Measurements from ENCODE around the gene MORN3.

DNA sequence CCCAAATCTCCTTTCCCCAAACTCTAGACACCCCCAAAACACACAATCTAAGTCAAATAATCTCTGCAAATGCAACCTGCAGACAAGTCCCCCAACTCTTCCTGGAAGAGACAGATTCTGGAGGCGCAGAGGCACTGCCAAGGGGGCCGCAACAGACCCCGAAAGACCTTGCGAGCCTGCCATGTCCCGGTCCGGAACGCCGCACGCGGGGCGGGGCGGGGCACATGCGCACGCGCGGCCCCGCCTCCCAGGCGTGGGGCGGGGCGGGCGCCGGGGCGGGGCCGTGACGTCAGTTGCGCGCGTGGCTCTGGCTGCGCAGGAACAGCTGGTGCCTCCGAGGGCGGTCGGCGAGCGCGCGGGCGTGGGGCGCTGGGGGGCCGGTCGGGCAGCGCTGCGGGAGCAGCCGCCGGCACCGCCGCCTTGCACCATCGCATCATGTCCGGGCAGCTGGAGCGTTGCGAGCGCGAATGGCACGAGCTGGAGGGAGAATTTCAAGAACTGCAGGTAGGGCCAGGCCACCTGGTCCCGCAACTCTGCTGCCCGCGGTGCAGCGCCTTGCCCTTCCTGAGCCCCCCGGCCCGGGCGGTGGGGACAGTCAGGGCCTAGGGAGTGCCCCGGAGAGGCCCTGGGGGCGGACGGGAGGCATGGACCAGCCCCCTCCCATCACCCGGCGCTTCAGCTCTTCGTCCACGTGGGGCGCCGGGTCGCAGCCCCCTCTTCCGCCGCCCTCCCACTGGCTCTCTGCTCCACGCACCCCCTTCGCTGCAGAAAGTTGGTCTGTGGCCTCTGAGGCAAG is 43.2 kb upstream of the MORN3 start, which contains the start of gene TMEM120B:
- TF ChIP-seq, protein P1, sequence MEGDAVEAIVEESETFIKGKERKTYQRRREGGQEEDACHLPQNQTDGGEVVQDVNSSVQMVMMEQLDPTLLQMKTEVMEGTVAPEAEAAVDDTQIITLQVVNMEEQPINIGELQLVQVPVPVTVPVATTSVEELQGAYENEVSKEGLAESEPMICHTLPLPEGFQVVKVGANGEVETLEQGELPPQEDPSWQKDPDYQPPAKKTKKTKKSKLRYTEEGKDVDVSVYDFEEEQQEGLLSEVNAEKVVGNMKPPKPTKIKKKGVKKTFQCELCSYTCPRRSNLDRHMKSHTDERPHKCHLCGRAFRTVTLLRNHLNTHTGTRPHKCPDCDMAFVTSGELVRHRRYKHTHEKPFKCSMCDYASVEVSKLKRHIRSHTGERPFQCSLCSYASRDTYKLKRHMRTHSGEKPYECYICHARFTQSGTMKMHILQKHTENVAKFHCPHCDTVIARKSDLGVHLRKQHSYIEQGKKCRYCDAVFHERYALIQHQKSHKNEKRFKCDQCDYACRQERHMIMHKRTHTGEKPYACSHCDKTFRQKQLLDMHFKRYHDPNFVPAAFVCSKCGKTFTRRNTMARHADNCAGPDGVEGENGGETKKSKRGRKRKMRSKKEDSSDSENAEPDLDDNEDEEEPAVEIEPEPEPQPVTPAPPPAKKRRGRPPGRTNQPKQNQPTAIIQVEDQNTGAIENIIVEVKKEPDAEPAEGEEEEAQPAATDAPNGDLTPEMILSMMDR (IDR thresholded peaks at IDR 0.05; ENCODE audit: insufficient read depth, low read length), result no peak
- TF ChIP-seq POLR2AphosphoS5 (IDR thresholded peaks at IDR 0.05; ENCODE audit: low read depth) (peak; percentile 34; the same call in 1 of the 2 replicates), GABPA (IDR thresholded peaks at IDR 0.05; ENCODE audit: low read depth) (no peak), SPI1 (IDR thresholded peaks at IDR 0.05; ENCODE audit: borderline replicate concordance, low read depth) (no peak)
- TF ChIP-seq, protein P2, sequence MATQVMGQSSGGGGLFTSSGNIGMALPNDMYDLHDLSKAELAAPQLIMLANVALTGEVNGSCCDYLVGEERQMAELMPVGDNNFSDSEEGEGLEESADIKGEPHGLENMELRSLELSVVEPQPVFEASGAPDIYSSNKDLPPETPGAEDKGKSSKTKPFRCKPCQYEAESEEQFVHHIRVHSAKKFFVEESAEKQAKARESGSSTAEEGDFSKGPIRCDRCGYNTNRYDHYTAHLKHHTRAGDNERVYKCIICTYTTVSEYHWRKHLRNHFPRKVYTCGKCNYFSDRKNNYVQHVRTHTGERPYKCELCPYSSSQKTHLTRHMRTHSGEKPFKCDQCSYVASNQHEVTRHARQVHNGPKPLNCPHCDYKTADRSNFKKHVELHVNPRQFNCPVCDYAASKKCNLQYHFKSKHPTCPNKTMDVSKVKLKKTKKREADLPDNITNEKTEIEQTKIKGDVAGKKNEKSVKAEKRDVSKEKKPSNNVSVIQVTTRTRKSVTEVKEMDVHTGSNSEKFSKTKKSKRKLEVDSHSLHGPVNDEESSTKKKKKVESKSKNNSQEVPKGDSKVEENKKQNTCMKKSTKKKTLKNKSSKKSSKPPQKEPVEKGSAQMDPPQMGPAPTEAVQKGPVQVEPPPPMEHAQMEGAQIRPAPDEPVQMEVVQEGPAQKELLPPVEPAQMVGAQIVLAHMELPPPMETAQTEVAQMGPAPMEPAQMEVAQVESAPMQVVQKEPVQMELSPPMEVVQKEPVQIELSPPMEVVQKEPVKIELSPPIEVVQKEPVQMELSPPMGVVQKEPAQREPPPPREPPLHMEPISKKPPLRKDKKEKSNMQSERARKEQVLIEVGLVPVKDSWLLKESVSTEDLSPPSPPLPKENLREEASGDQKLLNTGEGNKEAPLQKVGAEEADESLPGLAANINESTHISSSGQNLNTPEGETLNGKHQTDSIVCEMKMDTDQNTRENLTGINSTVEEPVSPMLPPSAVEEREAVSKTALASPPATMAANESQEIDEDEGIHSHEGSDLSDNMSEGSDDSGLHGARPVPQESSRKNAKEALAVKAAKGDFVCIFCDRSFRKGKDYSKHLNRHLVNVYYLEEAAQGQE (IDR thresholded peaks at IDR 0.05; ENCODE audit: insufficient replicate concordance, low read depth), result no peak

Data from HL-60 (cell line).